Progenitor cell of endocrine pancreas (in vitro differentiated cells): Measurements from ENCODE around the gene SMR3B. TPM values are rescaled to one million over a fixed set of nuclear protein-coding genes. Genes with fewer than 3 reads are reported as not detected.

Source experiments
- DNase-seq: peaks from one replicate; pipeline ENCODE4 v3.0.0; 2021; ENCODE audit warnings: low spot score; ENCODE audit not compliant: unreplicated experiment
- H3K27ac Mint-ChIP-seq: 2 replicates; pipeline ENCODE4 v1.8.0; 2021; ENCODE audit warnings: mild to moderate bottlenecking, moderate library complexity, mixed read lengths
- H3K27me3 Mint-ChIP-seq: 2 replicates; pipeline ENCODE4 v1.8.0; 2021; ENCODE audit warnings: mixed read lengths
- H3K36me3 Mint-ChIP-seq: 2 replicates; pipeline ENCODE4 v1.8.0; 2022; ENCODE audit warnings: mixed read lengths; ENCODE audit not compliant: insufficient read depth
- H3K4me1 Mint-ChIP-seq: 2 replicates; pipeline ENCODE4 v1.8.0; 2021; ENCODE audit warnings: low read depth, mixed read lengths
- H3K4me3 Mint-ChIP-seq: 2 replicates; pipeline ENCODE4 v1.8.0; 2021; ENCODE audit warnings: low read depth, mild to moderate bottlenecking, moderate library complexity, mixed read lengths
- H3K9me3 Mint-ChIP-seq: 2 replicates; pipeline ENCODE4 v1.8.0; 2021; ENCODE audit warnings: low read depth, mixed read lengths
- CTCF ChIP-seq: fragments of 200-600 bp; sonication (generic); IDR thresholded peaks from one replicate; pipeline ENCODE4 v1.5.0; 2021; ENCODE audit warnings: antibody characterized with exemption, mild to moderate bottlenecking; ENCODE audit not compliant: unreplicated experiment
- total RNA-seq: library from RNA; stranded (reverse); gene quantifications from 2 replicates; pipeline ENCODE4 v1.2.1, GENCODE V29; 2021

SMR3B gene
- total RNA-seq, 1 donor from 2014 or later, result not detected

- H3K36me3 Mint-ChIP-seq, result no peaks in the 10 kb centered on the region
- H3K27ac Mint-ChIP-seq, result no peak overlapping the region
- no peak overlapping the region for H3K4me3 Mint-ChIP-seq
- TF ChIP-seq CTCF, result no peak
- H3K27me3 Mint-ChIP-seq, result no peaks in the 10 kb centered on the region
- peaks cover 2% of the 10 kb centered on the region for H3K4me1 Mint-ChIP-seq
- DNase-seq, result no peak
- H3K9me3 Mint-ChIP-seq, result peaks cover 2% of the 10 kb centered on the region
Observed at GRCh38 chr4:70399319-70399718, 16.4 kb downstream of the SMR3B start.

GRCh38 chr4:70402762-70403161, 19.8 kb downstream of the SMR3B start:
- no peak for TF ChIP-seq CTCF
- H3K4me1 Mint-ChIP-seq, result no peaks in the 10 kb centered on the region
- no peak overlapping the region for H3K27ac Mint-ChIP-seq
- H3K36me3 Mint-ChIP-seq, result no peaks in the 10 kb centered on the region
- peaks cover 4% of the 10 kb centered on the region for H3K9me3 Mint-ChIP-seq
- DNase-seq, result no peak
- no peak overlapping the region for H3K4me3 Mint-ChIP-seq
- no peaks in the 10 kb centered on the region for H3K27me3 Mint-ChIP-seq

- Mint-ChIP-seq H3K27ac (no peak overlapping the region), H3K4me3 (no peak overlapping the region), H3K4me1 (no peaks in the 10 kb centered on the region), H3K36me3 (no peaks in the 10 kb centered on the region), H3K27me3 (no peaks in the 10 kb centered on the region), H3K9me3 (peaks cover 10% of the 10 kb centered on the region)
- DNase-seq, result no peak
- no peak for TF ChIP-seq CTCF
Observed at GRCh38 chr4:70405765-70406164, 22.8 kb downstream of the SMR3B start.

- no peaks in the 10 kb centered on the region for H3K4me1 Mint-ChIP-seq
- H3K27ac Mint-ChIP-seq, result no peak overlapping the region
- H3K27me3 Mint-ChIP-seq, result no peaks in the 10 kb centered on the region
- peaks cover 15% of the 10 kb centered on the region for H3K9me3 Mint-ChIP-seq
- no peak for TF ChIP-seq CTCF
- H3K36me3 Mint-ChIP-seq, result no peaks in the 10 kb centered on the region
- no peak for DNase-seq
- no peak overlapping the region for H3K4me3 Mint-ChIP-seq
Observed at GRCh38 chr4:70425306-70425705, 42.4 kb downstream of the SMR3B start.

- DNase-seq, result no peak
- TF ChIP-seq CTCF, result no peak
- no peak overlapping the region for H3K4me3 Mint-ChIP-seq
- H3K27me3 Mint-ChIP-seq, result no peaks in the 10 kb centered on the region
- no peaks in the 10 kb centered on the region for H3K36me3 Mint-ChIP-seq
- H3K9me3 Mint-ChIP-seq, result peaks cover 15% of the 10 kb centered on the region
- H3K27ac Mint-ChIP-seq, result no peak overlapping the region
- no peaks in the 10 kb centered on the region for H3K4me1 Mint-ChIP-seq
Observed at GRCh38 chr4:70426789-70427188, 43.9 kb downstream of the SMR3B start.
